NB4 (cell line): Measurements from ENCODE around the gene ATP6V0C.

Source experiments
- DNase-seq: peaks from one replicate; pipeline ENCODE4 v3.0.0; 2010; ENCODE audit warnings: low read depth
- H3K4me3 ChIP-seq: one replicate; pipeline ENCODE4 v1.5.1; 2011; ENCODE audit warnings: mild to moderate bottlenecking, low read depth, low read length, moderate library complexity
- CTCF ChIP-seq: IDR thresholded peaks from one replicate; pipeline ENCODE4 v1.5.1; 2012; ENCODE audit warnings: low read depth, low read length
- MAX ChIP-seq: IDR thresholded peaks from 2 replicates; pipeline ENCODE4 v1.6.1; 2011; ENCODE audit warnings: low read depth, low read length
- MYC ChIP-seq: IDR thresholded peaks from 2 replicates; pipeline ENCODE4 v1.6.1; 2011; ENCODE audit warnings: low read depth, low read length
- POLR2A ChIP-seq: IDR thresholded peaks from 2 replicates; pipeline ENCODE4 v1.6.1; 2011; ENCODE audit warnings: mild to moderate bottlenecking; ENCODE audit not compliant: insufficient read length; ENCODE audit errors: extremely low read depth

Gene ATP6V0C

GRCh38 chr16:2486645-2487516 is 26.9 kb upstream of the ATP6V0C start:
- peak; percentile 31 for DNase-seq
- H3K4me3 ChIP-seq, result no peak overlapping the region
- TF ChIP-seq MYC (no peak), MAX (peak; percentile 40; the same call in 1 of the 2 replicates), POLR2A (no peak), CTCF (no peak)

GRCh38 chr16:2487517-2487842 is 26.3 kb upstream of the ATP6V0C start:
- H3K4me3 ChIP-seq, result no peak overlapping the region
- no peak for DNase-seq
- TF ChIP-seq MYC, result no peak
- TF ChIP-seq POLR2A, result no peak
- TF ChIP-seq MAX, result no peak
- no peak for TF ChIP-seq CTCF

- no peak overlapping the region for H3K4me3 ChIP-seq
- no peak for TF ChIP-seq POLR2A
- TF ChIP-seq MAX, result peak; percentile 59
- DNase-seq, result peak; percentile 74
Measured at GRCh38 chr16:2487903-2488531, 25.7 kb upstream of the ATP6V0C start.

- H3K4me3 ChIP-seq, result no peak overlapping the region
- no peak for DNase-seq
- TF ChIP-seq CTCF, result no peak
Measured at GRCh38 chr16:2489581-2489980, 24.2 kb upstream of the ATP6V0C start.

GRCh38 chr16:2490190-2491105 is 23.3 kb upstream of the ATP6V0C start:
- DNase-seq, result no peak
- TF ChIP-seq MYC, result no peak
- no peak for TF ChIP-seq CTCF
- no peak for TF ChIP-seq POLR2A
- no peak overlapping the region for H3K4me3 ChIP-seq

- TF ChIP-seq MAX, result no peak
- no peak for TF ChIP-seq CTCF
- no peak for TF ChIP-seq MYC
- no peak for TF ChIP-seq POLR2A
- no peak overlapping the region for H3K4me3 ChIP-seq
- DNase-seq, result no peak
Measured at GRCh38 chr16:2492292-2492691, 21.5 kb upstream of the ATP6V0C start.
